Putamen (tissue), 1 donor: Measurements from ENCODE around the gene FGF4.

Source experiments
- DNase-seq: peaks from one replicate; pipeline ENCODE4 v3.0.0-alpha.2; 2016; ENCODE audit warnings: low spot score

FGF4 gene

GRCh38 chr11:69775163-69775755 is at the start of gene FGF4:
TSS of gene FGF4 (minus strand) at chr11:69775341. CDS start at chr11:69775084, 257 bp downstream.
- no peak for DNase-seq

GRCh38 chr11:69823641-69824265 is 48.6 kb upstream of the FGF4 start:
- DNase-seq = no peak

- DNase-seq = no peak
Measured at GRCh38 chr11:69822676-69823494, 47.7 kb upstream of the FGF4 start.

- DNase-seq = no peak
Measured at GRCh38 chr11:69821511-69822040, 46.4 kb upstream of the FGF4 start.

GRCh38 chr11:69820441-69820840 is 45.3 kb upstream of the FGF4 start:
- no peak for DNase-seq

GRCh38 chr11:69819541-69820070 is 44.5 kb upstream of the FGF4 start:
- no peak for DNase-seq

GRCh38 chr11:69818603-69819441 is 43.7 kb upstream of the FGF4 start, which contains the start of gene FGF3:
TSS of gene FGF3 (minus strand) at chr11:69819416. CDS start at chr11:69818933, 483 bp downstream.
- no peak for DNase-seq

- no peak for DNase-seq
Measured at GRCh38 chr11:69818231-69818602, 43.1 kb upstream of the FGF4 start.

GRCh38 chr11:69817265-69818230 is 42.4 kb upstream of the FGF4 start:
- DNase-seq = no peak

GRCh38 chr11:69816671-69817070 is 41.5 kb upstream of the FGF4 start:
- no peak for DNase-seq

- no peak for DNase-seq
Measured at GRCh38 chr11:69815973-69816372, 40.8 kb upstream of the FGF4 start.

- no peak for DNase-seq
Measured at GRCh38 chr11:69814902-69815301, 39.8 kb upstream of the FGF4 start.

GRCh38 chr11:69814411-69814810 is 39.3 kb upstream of the FGF4 start:
- DNase-seq = no peak

- no peak for DNase-seq
Measured at GRCh38 chr11:69813839-69814238, 38.7 kb upstream of the FGF4 start.

- DNase-seq = no peak
Measured at GRCh38 chr11:69812946-69813345, 37.8 kb upstream of the FGF4 start.

GRCh38 chr11:69812256-69812655 is 37.1 kb upstream of the FGF4 start:
- no peak for DNase-seq

- DNase-seq = no peak
Measured at GRCh38 chr11:69811431-69811830, 36.3 kb upstream of the FGF4 start.

GRCh38 chr11:69810289-69811118 is 35.4 kb upstream of the FGF4 start:
- no peak for DNase-seq

- DNase-seq = no peak
Measured at GRCh38 chr11:69808667-69809086, 33.5 kb upstream of the FGF4 start.
